Nucleus accumbens (tissue), 56 donors: ENCODE data around the gene MYO18A.
A peak's percentile ranks its signal among the peaks of the same experiment; 100 is the strongest.

Experiments
- DNase-seq, 56 donors: peaks; one replicate each; lab custom pipeline; 2025; lab: John Stamatoyannopoulos, UW

Gene MYO18A

GRCh38 chr17:29133121-29133713 lies 47.0 kb downstream of the MYO18A start:
- DNase-seq = peak in 26 of 56 donors; percentile 15 to 75 (median 35)

DNA sequence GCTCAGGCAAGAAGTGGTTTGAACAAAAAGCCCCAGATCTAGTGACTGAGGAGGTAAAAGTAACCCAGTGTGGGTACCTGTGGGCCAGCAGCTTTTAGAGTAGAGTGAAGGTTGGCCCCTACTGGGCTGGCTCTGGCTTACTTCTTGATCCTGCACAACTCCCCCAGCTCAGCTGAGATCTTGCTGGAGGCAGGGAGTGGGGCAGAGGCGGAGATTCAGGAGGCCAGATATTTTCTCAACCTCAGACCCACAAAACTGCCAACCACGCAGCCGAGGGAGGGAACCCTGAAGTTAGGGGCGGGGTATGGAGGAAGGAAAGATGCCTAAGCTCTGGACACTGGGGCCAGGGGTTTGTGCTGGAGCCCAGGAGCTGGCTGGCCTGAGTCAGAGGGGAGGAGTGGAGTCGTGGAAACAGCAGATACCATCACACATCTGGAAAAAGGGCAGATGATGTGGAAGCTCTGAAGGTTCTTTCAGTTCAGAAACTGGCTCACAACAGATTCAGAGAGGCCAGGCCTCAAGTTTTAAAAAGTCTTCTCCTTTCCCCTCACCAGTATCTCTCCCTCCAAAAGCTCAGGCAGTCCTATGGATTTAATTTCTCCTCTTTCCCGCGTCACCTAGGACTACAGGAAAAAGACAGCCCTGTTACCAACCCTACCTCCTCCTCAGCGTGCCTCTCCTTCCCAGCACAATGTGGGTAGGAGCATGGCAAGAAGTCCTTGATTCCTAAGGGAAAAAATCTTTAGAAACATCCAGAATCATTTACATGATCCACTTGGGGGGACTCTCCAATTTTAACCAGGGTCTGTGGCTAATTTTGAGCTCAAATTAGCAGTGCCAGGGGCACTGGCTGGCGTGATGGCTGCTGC lies 48.1 kb downstream of the MYO18A start:
- no peak for DNase-seq

DNA sequence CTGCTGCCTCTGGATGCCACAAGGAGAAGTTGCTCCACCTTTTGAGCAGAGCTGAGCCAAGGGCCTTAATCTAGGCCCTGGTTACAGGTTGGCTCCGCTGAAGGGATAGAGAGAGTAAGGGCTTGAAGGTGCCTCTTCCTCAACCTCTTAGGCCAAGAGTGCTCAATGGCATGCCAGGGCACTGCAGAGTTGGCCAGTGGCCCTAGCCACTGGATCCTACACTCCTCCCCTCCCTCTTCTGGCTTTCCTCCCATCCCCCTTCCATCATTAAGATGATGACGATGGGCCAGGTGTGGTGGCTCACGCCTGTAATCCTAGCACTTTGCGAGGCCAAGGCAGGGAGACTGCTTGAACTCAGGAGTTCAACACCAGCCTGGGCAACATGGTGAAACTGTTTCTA lies 50.5 kb downstream of the MYO18A start:
- no peak for DNase-seq

GRCh38 chr17:29127840-29128239 lies 52.4 kb downstream of the MYO18A start:
- DNase-seq = no peak

DNA sequence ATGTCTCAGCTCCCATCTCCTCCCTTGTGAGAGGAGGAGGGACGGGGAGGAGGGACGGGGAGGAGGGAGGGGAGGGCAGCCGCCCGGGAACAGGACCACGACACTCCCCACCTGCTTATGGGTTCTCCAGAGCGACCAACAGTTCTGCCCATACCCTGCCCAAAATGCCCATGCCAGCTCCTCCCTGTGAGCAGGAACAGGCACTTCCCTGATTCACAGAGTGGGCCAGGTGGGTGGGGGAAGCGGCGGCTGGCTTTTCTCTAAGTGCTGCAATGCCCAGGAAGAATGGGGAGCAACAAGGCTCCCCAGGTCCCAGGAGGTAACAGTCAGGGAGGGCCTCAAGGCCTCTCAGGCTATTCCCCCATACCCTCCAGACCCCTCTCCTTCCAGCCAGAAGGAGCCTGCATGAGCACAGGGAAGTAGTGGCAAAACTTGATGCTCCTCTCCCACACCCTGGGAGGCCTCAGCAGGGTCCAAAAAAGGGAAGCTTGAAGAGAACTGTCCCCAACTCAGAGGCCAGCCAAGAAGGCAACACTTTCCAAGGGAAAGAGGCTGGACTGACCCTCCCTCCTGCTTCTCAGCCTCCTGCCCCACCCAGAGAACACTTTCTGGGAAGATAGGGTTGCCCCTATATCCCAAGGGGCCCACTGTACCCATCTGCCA lies 53.8 kb downstream of the MYO18A start:
- DNase-seq = no peak

DNA sequence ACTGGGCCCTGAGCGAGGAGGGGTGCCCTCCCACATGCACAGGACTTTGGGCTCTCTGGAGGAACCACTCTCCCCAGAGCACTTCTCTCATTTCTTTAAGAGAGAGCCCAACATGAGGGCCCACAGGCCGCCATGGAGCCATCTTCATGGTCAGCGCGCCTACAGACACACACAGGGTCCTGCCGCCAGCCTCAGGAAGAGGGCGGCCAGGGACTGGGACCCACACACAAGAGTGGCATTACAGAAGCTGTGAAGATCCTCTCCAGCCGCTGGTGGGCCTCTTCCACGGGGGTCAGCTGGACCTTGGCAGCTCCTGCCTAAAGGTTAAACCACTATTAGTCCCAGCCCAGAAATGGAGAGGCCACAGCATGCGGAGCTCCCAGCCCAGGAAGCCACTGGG lies 54.5 kb downstream of the MYO18A start:
- DNase-seq = no peak

DNA sequence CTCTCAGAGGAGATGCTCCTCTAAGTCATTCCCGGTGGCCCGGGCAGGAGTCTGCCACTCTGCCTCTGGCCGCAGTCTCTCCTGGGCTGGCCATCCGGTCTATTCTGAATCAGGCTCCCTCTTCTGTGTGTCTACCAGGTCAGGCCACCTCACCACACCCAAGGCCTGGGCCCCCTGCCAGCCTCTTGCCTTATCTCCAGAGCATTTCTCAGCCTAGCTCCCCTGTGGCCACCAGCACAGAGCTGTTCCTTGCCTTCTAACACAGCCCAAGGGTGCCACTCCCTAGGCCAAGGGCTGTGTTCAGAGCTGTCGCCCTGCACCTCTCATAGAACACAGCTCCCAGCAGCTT lies 55.3 kb downstream of the MYO18A start:
- no peak for DNase-seq

- DNase-seq = peak in 26 of 56 donors; percentile 12 to 71 (median 33)
Observed at GRCh38 chr17:29124135-29124924, 55.9 kb downstream of the MYO18A start.

GRCh38 chr17:29123111-29123510 lies 57.1 kb downstream of the MYO18A start:
- DNase-seq = no peak

DNA sequence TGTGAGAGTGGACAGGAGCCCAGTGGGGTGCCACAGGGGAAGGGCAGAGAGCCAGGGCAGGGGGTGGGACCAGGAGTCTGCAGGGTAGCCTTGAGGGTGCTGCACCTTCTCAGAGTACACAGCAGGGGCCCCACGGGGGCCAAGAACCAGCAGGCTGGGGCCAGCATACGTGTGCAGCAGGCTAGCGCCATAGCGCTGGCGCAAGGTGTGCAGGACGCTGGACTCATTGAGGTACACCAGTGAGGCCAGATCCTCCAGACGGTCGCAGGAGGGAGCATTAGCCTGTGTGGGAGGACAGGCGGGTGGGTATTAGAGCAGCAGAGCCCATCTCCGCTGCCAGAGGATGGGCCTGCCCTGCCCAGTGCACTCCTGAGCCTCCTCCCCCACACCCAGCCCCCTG lies 58.8 kb downstream of the MYO18A start:
- DNase-seq = no peak

DNA sequence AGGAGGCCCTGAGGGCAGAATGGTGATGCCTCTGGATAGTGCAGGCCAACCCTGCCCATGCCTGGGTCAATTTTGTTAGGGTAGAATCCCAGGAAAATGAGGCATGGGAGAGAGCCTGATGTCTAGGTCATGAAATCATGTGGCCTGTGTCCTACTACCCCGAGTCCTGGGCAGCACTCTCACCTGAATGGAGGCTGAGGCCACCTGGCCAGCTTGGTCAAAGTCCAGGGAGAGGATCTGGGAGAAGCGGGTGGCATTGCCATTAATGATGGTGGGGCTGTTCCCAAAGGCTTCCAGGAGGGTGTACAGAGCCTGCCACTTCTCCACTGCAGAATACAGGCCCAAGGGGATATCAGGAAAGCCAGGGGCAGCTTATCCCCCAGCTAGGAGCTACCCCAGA lies 59.8 kb downstream of the MYO18A start:
- no peak for DNase-seq

GRCh38 chr17:29119265-29119664 lies 60.9 kb downstream of the MYO18A start:
- DNase-seq = no peak

- DNase-seq = peak in 52 of 56 donors; percentile 21 to 88 (median 60)
Observed at GRCh38 chr17:29116804-29117753, 63.1 kb downstream of the MYO18A start.

DNA sequence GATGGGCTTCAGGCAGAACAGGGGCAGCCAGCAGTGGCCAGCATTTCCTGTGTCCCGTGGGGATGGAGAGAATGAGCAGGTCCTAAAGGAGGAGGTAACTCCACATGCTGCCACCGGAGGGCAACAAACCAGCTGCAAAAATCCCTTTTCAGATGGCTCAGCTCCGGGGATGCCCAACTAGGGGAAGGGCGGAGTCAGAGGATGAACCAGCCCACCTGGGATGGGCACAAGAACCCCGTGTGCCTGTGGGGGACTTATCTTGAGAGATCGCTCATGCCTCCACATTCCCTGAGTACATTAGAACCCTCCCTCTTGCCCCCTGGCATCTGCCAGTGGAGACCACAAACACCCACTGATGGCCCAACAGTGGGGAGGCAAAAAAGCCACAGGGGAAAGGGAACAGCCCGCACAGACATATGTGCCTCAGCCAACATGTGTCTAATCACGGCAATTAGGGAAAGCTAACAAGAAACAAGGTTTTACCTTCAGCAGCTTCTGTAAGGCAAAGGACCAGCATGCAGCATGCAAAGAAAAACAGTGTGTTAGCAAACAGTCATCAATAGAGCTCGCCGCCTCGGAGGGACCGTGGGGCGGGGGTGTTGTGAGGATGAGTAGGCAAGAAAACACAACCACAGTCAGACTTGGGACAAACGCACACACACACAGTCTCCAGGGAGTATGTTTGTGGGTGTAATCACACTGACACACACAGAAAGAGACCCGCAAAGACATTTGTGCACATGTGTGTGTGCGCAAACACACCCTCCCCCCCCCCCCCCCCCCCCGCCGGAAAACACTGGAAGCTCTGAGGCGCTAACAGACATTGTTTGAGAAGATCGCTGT lies 64.0 kb downstream of the MYO18A start:
- DNase-seq = peak in 34 of 56 donors; percentile 8 to 71 (median 34)

DNA sequence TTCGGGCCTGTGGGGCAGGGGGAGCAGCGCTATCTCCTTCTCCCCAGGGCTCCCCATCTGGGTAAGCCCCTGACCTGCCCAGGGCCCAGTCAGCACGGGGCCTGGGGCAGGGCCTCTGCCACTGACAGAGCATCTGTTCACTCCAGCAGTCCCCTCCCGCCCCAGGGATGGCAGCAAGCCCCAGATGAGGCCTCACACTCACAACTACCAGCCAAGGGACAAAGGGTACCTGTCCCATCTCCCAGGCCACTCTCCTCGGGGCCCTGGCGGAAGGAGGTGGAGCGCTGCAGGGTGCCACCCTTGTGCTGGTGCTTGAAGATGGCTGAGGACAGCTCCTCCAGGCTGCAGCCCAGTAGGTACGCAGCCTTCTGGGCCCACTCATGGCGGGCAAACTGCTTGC lies 64.8 kb downstream of the MYO18A start:
- no peak for DNase-seq

DNA sequence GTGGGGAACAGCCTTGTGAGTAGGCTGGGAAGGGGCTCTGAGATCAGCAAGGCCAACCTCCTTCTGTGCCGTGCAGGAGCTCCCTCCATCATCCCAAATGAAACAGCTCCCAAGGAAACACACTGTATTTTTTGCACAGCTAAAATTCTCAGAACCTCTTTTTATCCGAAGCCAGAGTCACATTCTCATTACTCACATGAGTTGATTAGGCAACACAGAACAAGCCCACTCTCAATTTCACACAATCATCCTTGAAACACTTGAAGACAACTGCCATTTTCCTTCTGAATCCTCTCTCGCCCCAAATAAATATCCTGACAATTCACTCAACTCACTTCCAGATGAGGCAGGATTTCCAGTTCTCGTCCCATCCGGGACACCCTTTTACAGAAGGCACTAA lies 66.1 kb downstream of the MYO18A start:
- DNase-seq = no peak

- peak in 5 of 56 donors; percentile 11 to 27 (median 19) for DNase-seq
Observed at GRCh38 chr17:29113334-29113733, 66.9 kb downstream of the MYO18A start.

- DNase-seq = peak in 21 of 56 donors; percentile 10 to 58 (median 23)
Observed at GRCh38 chr17:29112771-29113295, 67.4 kb downstream of the MYO18A start.
